ENCODE measurements around the gene LRPAP1.

DNA sequence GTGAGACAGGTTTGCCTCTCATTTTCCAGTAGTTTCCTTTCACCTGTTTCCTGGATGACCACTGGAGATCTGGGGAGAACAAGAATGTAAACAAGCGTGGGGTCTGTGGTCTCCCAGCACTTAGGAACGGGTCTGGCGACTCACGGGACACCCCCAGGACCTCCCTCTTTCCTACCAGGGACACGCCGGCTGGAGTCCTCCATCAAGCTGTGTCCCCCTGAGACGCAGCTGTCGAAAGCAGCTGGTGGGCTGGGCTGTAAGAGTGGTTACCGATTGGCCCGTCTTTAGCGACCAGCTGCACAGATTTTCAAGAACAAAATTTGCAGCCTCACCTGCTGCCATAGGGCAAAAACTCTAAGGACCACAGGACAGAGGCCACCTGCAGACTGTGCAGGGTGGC lies 11.9 kb downstream of the LRPAP1 start:
- no peak for TF ChIP-seq CTCF (IDR thresholded peaks at IDR 0.05)
- no peak for TF ChIP-seq POLR2A (IDR thresholded peaks at IDR 0.05; ENCODE audit: low read depth)

Measured in esophagus muscularis mucosa (tissue), 3 donors.